HEK293 (cell line): ENCODE results near the gene C19orf33.

ENCODE experiments used
- CTCF ChIA-PET: fragments of 350-600 bp; formaldehyde crosslinking; extraction: SDS; loops from one replicate; lab custom pipeline; 2021; ENCODE audit warnings: antibody characterized with exemption; lab: Yijun Ruan, JAX
- POLR2A ChIA-PET: fragments of 300-600 bp; formaldehyde crosslinking; extraction: SDS; loops from one replicate; lab custom pipeline; 2020; ENCODE audit warnings: antibody characterized with exemption, inconsistent platforms; lab: Yijun Ruan, JAX
- H3K27ac ChIP-seq: fragments of 200-500 bp; sonication (Bioruptor generic); 2 replicates; pipeline ENCODE4 v1.5.1; 2014; ENCODE audit warnings: low read depth, low read length, control low read depth, inconsistent platforms; ENCODE audit errors: extremely low read depth
- H3K36me3 ChIP-seq, 2 experiments: fragments of 200-500 bp in 1 of 2; sonication (Bioruptor generic) in 1 of 2; 1 replicate in 1 of 2; 2 replicates in 1 of 2; pipeline ENCODE4 v1.5.1; 2014 to 2017; ENCODE audit warnings: inconsistent platforms in 2 of 2, low read length in 2 of 2; ENCODE audit not compliant: control insufficient read depth in 2 of 2, insufficient read depth in 1 of 2
- H3K4me1 ChIP-seq: fragments of 200-500 bp; sonication (Bioruptor generic); 2 replicates; pipeline ENCODE4 v1.5.1; 2014; ENCODE audit warnings: mild to moderate bottlenecking, low read length, inconsistent platforms; ENCODE audit not compliant: control insufficient read depth, insufficient read depth
- H3K4me3 ChIP-seq: 2 replicates; pipeline ENCODE4 v1.5.1; 2011; ENCODE audit warnings: low read depth, mild to moderate bottlenecking, control low read depth, low read length, moderate library complexity
- H3K9me3 ChIP-seq: fragments of 200-500 bp; sonication (Bioruptor generic); 2 replicates; pipeline ENCODE4 v1.5.1; 2014; ENCODE audit warnings: low read depth, low read length, inconsistent platforms; ENCODE audit not compliant: control insufficient read depth, insufficient read depth
- BCL11A ChIP-seq: fragments of 450-650 bp; formaldehyde crosslinking; IDR thresholded peaks from 2 replicates; pipeline ENCODE4 v1.5.1; 2016; ENCODE audit warnings: low read depth, missing biosample characterization, missing genetic modification characterization
- BCL11B ChIP-seq: fragments of 450-650 bp; formaldehyde crosslinking; IDR thresholded peaks from 2 replicates; pipeline ENCODE4 v1.5.1; 2016; ENCODE audit warnings: low read depth, missing biosample characterization, missing genetic modification characterization
- GLIS2 ChIP-seq: fragments of 450-650 bp; formaldehyde crosslinking; IDR thresholded peaks from 2 replicates; pipeline ENCODE4 v1.5.1; 2016; ENCODE audit warnings: missing biosample characterization, missing genetic modification characterization
- MZF1 ChIP-seq: fragments of 450-650 bp; formaldehyde crosslinking; IDR thresholded peaks from 2 replicates; pipeline ENCODE4 v1.5.1; 2017; ENCODE audit warnings: missing biosample characterization, missing genetic modification characterization, borderline replicate concordance
- REPIN1 ChIP-seq: fragments of 450-650 bp; formaldehyde crosslinking; IDR thresholded peaks from 2 replicates; pipeline ENCODE4 v1.5.1; 2017; ENCODE audit warnings: missing biosample characterization, missing genetic modification characterization, low read depth
- SETDB1 ChIP-seq: IDR thresholded peaks from one replicate; pipeline ENCODE4 v1.6.1; 2017; ENCODE audit warnings: mild to moderate bottlenecking, low read length, moderate library complexity, mixed read lengths; ENCODE audit not compliant: insufficient read length
- YY2 ChIP-seq: fragments of 450-650 bp; formaldehyde crosslinking; IDR thresholded peaks from 2 replicates; pipeline ENCODE4 v1.5.1; 2016; ENCODE audit warnings: missing biosample characterization, missing genetic modification characterization
- ZBTB8A ChIP-seq: fragments of 450-650 bp; formaldehyde crosslinking; IDR thresholded peaks from 2 replicates; pipeline ENCODE4 v1.5.1; 2016; ENCODE audit warnings: missing biosample characterization, missing genetic modification characterization
- ZFP3 ChIP-seq: fragments of 450-650 bp; formaldehyde crosslinking; IDR thresholded peaks from 2 replicates; pipeline ENCODE4 v1.5.1; 2016; ENCODE audit warnings: low read depth, missing biosample characterization, missing genetic modification characterization
- ZNF121 ChIP-seq: fragments of 450-650 bp; formaldehyde crosslinking; IDR thresholded peaks from 2 replicates; pipeline ENCODE4 v1.5.1; 2016; ENCODE audit warnings: missing biosample characterization, missing genetic modification characterization
- ZNF350 ChIP-seq: fragments of 450-650 bp; formaldehyde crosslinking; IDR thresholded peaks from 2 replicates; pipeline ENCODE4 v1.5.0; 2017; ENCODE audit warnings: missing biosample characterization, mild to moderate bottlenecking, missing genetic modification characterization
- ZNF423 ChIP-seq: fragments of 450-650 bp; formaldehyde crosslinking; IDR thresholded peaks from 2 replicates; pipeline ENCODE4 v1.5.1; 2016; ENCODE audit warnings: missing biosample characterization, missing genetic modification characterization
- ZNF548 ChIP-seq: fragments of 450-650 bp; formaldehyde crosslinking; IDR thresholded peaks from 2 replicates; pipeline ENCODE4 v1.5.1; 2016; ENCODE audit warnings: missing biosample characterization, missing genetic modification characterization
- ZNF555 ChIP-seq: fragments of 450-650 bp; formaldehyde crosslinking; conservative IDR thresholded peaks from 2 replicates; pipeline ENCODE4 v1.5.1; 2017; ENCODE audit warnings: missing biosample characterization, mild to moderate bottlenecking, missing genetic modification characterization, inconsistent platforms
- ZNF747 ChIP-seq: fragments of 450-650 bp; formaldehyde crosslinking; IDR thresholded peaks from 2 replicates; pipeline ENCODE4 v1.5.1; 2016; ENCODE audit warnings: missing biosample characterization, missing genetic modification characterization
- ZNF768 ChIP-seq: fragments of 450-650 bp; formaldehyde crosslinking; IDR thresholded peaks from 2 replicates; pipeline ENCODE4 v1.5.1; 2018; ENCODE audit warnings: missing biosample characterization, mild to moderate bottlenecking, missing genetic modification characterization
- ZNF776 ChIP-seq: fragments of 450-650 bp; formaldehyde crosslinking; IDR thresholded peaks from 2 replicates; pipeline ENCODE4 v1.5.0; 2017; ENCODE audit warnings: missing biosample characterization, missing genetic modification characterization, borderline replicate concordance
- ZNF791 ChIP-seq: fragments of 450-650 bp; formaldehyde crosslinking; IDR thresholded peaks from 2 replicates; pipeline ENCODE4 v1.5.1; 2016; ENCODE audit warnings: missing biosample characterization, missing genetic modification characterization
- TF ChIP-seq, protein P1 (sequence below): fragments of 450-650 bp; formaldehyde crosslinking; IDR thresholded peaks from 2 replicates; pipeline ENCODE4 v1.5.1; 2016; ENCODE audit warnings: missing biosample characterization, missing genetic modification characterization
- TF ChIP-seq, protein P2 (sequence below): fragments of 450-650 bp; formaldehyde crosslinking; IDR thresholded peaks from 2 replicates; pipeline ENCODE4 v1.5.1; 2017; ENCODE audit warnings: missing biosample characterization, missing genetic modification characterization
- TF ChIP-seq, protein P3 (sequence below): fragments of 450-650 bp; formaldehyde crosslinking; IDR thresholded peaks from 2 replicates; pipeline ENCODE4 v1.5.1; 2016; ENCODE audit warnings: missing biosample characterization, missing genetic modification characterization
- TF ChIP-seq, protein P4 (sequence below): fragments of 450-650 bp; formaldehyde crosslinking; IDR thresholded peaks from 2 replicates; pipeline ENCODE4 v1.5.1; 2016; ENCODE audit warnings: missing biosample characterization, missing genetic modification characterization

C19orf33 gene

DNA sequence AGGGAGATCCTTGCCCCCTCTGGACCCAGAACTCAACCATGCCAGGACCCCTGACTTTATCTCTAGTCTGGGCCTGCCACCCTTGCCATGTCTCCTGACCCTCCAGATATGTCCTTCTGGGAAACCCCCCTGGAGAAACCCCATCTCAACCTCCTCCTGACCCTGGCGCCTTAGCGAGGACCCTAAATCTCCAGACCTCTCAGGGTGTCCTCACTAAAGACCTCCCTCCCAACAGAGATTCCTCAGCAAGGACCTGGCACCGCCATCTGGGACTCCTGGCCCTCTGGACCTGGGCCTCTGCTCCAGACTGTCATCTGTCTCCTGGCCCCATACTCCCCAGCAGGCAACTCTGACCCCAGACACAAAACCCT lies 16.9 kb downstream of the C19orf33 start:
- POLR2A ChIA-PET = interaction anchor here (0.6 to 2.9 kb wide), 3 partner anchors 44 to 666 kb away, joined by 3 to 11 read pairs (median 5); partner anchors contain the start of gene SPINT2
- Histone ChIP-seq H3K4me1 (peaks cover 8% of the 10 kb centered on the region), H3K9me3 (no peaks in the 10 kb centered on the region), H3K36me3 (no peaks in the 10 kb centered on the region; a peak in 1 of 3 replicates), H3K27ac (no peak overlapping the region), H3K4me3 (no peak overlapping the region)
- CTCF ChIA-PET = interaction anchor here (0.8 to 1.2 kb wide), 6 partner anchors 10 to 418 kb away, joined by 3 to 7 read pairs (median 3); no protein-coding TSS in a partner anchor
- TF ChIP-seq BCL11B (tag by site-specific recombination) (0 out of 2 replicates have a peak, but pooled peaks have one; percentile 3), GLIS2 (tag by site-specific recombination) (no peak; the same call in 1 of the 2 replicates)

DNA sequence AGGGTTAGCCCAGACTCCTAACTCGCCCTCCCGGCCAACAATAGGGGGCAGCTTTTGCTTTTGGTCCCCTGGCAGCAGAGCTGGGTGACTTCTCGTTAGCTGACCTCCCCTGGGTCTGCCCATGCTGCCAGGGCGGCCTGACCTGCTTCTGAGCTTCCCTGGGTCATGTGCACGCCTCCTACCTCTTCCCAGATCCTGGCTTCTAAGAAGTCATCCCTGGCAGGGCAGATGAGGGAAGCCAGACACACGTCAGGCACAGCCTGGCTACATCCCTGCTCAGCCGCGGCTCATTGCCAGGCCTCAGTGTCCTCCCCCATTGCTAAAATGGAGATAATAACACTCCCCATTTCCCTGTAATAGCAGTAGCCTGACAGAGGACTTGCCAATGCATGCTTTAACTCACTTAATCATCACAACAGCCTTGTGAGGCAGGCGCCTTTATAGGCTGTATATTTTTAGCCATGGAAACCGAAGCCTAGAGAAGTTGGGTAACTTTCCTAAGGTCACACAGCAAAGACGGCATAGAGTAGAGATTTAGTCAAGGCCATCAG lies 17.7 kb downstream of the C19orf33 start:
- Histone ChIP-seq H3K4me1 (peaks cover 8% of the 10 kb centered on the region), H3K36me3 (no peaks in the 10 kb centered on the region; a peak in 1 of 3 replicates), H3K4me3 (no peak overlapping the region), H3K9me3 (no peaks in the 10 kb centered on the region), H3K27ac (no peak overlapping the region)
- POLR2A ChIA-PET = interaction anchor here (1.2 kb wide), 1 partner anchor 57 kb away, joined by 5 read pairs; the partner anchor contains the start of gene SPINT2
- CTCF ChIA-PET = interaction anchor here (0.8 to 0.9 kb wide), 2 partner anchors 78 to 419 kb away, joined by 4 to 7 read pairs; no protein-coding TSS in a partner anchor
- no peak for TF ChIP-seq ZNF791 (tag by site-specific recombination)
- TF ChIP-seq ZNF768 (tag by site-specific recombination) = 0 out of 2 replicates have a peak, but pooled peaks have one; percentile 43

DNA sequence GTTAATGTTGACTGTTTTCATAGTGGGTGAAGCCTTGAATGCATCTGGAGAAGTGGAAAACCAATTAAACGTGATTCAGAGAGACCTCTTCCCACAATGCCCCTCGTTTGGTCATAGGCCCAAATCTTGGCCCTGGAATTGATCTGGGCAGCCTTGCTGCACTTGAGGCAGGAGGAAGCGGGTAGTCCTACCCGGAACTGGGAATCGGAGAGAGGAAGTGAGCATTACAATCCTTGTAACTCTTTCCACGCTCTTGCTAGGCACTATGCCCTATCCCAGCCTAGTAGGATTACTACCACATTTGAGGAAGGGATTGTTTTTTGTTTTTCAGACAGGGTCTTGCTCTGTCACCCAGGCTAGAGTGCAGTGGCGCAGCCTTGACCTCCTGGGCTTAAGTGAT lies 19.2 kb downstream of the C19orf33 start:
- Histone ChIP-seq H3K36me3 (no peaks in the 10 kb centered on the region; a peak in 1 of 3 replicates), H3K4me3 (no peak overlapping the region), H3K4me1 (peaks cover 8% of the 10 kb centered on the region), H3K27ac (no peak overlapping the region), H3K9me3 (no peaks in the 10 kb centered on the region)
- ChIA-PET CTCF (no interaction called here), POLR2A (no interaction called here)
- TF ChIP-seq ZNF350 (tag by site-specific recombination) (no peak), ZBTB8A (tag by site-specific recombination) (no peak), REPIN1 (tag by site-specific recombination) (no peak), ZNF555 (no peak), ZNF423 (tag by site-specific recombination) (no peak), SETDB1 (no peak), YY2 (tag by site-specific recombination) (no peak), ZNF776 (tag by site-specific recombination) (no peak), BCL11A (no peak)
- TF ChIP-seq, protein P1, sequence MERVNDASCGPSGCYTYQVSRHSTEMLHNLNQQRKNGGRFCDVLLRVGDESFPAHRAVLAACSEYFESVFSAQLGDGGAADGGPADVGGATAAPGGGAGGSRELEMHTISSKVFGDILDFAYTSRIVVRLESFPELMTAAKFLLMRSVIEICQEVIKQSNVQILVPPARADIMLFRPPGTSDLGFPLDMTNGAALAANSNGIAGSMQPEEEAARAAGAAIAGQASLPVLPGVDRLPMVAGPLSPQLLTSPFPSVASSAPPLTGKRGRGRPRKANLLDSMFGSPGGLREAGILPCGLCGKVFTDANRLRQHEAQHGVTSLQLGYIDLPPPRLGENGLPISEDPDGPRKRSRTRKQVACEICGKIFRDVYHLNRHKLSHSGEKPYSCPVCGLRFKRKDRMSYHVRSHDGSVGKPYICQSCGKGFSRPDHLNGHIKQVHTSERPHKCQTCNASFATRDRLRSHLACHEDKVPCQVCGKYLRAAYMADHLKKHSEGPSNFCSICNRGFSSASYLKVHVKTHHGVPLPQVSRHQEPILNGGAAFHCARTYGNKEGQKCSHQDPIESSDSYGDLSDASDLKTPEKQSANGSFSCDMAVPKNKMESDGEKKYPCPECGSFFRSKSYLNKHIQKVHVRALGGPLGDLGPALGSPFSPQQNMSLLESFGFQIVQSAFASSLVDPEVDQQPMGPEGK (tag by site-specific recombination) = no peak
- TF ChIP-seq, protein P2, sequence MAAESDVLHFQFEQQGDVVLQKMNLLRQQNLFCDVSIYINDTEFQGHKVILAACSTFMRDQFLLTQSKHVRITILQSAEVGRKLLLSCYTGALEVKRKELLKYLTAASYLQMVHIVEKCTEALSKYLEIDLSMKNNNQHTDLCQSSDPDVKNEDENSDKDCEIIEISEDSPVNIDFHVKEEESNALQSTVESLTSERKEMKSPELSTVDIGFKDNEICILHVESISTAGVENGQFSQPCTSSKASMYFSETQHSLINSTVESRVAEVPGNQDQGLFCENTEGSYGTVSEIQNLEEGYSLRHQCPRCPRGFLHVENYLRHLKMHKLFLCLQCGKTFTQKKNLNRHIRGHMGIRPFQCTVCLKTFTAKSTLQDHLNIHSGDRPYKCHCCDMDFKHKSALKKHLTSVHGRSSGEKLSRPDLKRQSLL (tag by site-specific recombination) = no peak

DNA sequence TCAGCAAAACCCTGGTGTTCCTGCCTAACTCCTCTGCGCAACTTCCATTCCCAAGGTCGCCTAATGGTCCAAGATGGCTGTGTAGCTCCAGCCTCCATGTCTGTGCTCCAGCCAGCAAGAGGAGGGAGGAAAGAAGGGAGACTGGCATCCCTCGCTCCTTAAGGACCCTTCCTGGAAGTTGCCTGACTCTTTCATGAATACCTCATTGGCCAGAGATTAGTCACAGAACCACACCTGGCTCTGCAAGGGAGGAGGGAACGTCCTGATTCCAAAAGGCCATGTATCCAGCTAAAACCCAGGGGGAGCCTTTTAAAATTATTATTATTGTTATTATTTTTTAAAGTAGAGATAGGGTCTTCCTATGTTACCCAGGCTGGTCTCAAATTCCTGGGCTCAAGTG lies 20.4 kb downstream of the C19orf33 start:
- CTCF ChIA-PET = interaction anchor here (0.9 to 1.1 kb wide), 2 partner anchors 80 to 91 kb away, joined by 3 to 4 read pairs; no protein-coding TSS in a partner anchor
- POLR2A ChIA-PET = no interaction called here
- no peak overlapping the region for H3K4me3 ChIP-seq
- H3K9me3 ChIP-seq = no peaks in the 10 kb centered on the region
- H3K36me3 ChIP-seq = no peaks in the 10 kb centered on the region; a peak in 1 of 3 replicates
- H3K27ac ChIP-seq = no peak overlapping the region
- H3K4me1 ChIP-seq = peaks cover 8% of the 10 kb centered on the region
- TF ChIP-seq, protein P3, sequence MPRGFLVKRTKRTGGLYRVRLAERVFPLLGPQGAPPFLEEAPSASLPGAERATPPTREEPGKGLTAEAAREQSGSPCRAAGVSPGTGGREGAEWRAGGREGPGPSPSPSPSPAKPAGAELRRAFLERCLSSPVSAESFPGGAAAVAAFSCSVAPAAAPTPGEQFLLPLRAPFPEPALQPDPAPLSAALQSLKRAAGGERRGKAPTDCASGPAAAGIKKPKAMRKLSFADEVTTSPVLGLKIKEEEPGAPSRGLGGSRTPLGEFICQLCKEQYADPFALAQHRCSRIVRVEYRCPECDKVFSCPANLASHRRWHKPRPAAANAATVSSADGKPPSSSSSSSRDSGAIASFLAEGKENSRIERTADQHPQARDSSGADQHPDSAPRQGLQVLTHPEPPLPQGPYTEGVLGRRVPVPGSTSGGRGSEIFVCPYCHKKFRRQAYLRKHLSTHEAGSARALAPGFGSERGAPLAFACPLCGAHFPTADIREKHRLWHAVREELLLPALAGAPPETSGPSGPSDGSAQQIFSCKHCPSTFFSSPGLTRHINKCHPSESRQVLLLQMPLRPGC = no peak
- no peak for TF ChIP-seq ZNF121 (tag by site-specific recombination)
- TF ChIP-seq, protein P4, sequence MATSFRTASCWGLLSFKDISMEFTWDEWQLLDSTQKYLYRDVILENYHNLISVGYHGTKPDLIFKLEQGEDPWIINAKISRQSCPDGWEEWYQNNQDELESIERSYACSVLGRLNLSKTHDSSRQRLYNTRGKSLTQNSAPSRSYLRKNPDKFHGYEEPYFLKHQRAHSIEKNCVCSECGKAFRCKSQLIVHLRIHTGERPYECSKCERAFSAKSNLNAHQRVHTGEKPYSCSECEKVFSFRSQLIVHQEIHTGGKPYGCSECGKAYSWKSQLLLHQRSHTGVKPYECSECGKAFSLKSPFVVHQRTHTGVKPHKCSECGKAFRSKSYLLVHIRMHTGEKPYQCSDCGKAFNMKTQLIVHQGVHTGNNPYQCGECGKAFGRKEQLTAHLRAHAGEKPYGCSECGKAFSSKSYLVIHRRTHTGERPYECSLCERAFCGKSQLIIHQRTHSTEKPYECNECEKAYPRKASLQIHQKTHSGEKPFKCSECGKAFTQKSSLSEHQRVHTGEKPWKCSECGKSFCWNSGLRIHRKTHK (tag by site-specific recombination) = no peak
- TF ChIP-seq ZNF548 (tag by site-specific recombination) = no peak
- TF ChIP-seq MZF1 (tag by site-specific recombination) = no peak
- TF ChIP-seq ZNF747 = no peak
- no peak for TF ChIP-seq ZFP3 (tag by site-specific recombination)
- no peak for TF ChIP-seq ZNF555
